Immature natural killer cell (primary cell): ENCODE measurements around the gene C16orf90. TPM values are rescaled to one million over a fixed set of nuclear protein-coding genes. Genes with fewer than 3 reads are reported as not detected.
A peak's percentile ranks its signal among the peaks of the same experiment; 100 is the strongest.

Experiments
- DNase-seq, 3 donors: peaks; one replicate each; pipeline ENCODE4 v3.0.0; 2022; ENCODE audit warnings: mixed read lengths in 1 of 3
- H3K27ac Mint-ChIP-seq, 6 donors: one replicate each; pipeline ENCODE4 v1.8.0; 2020; ENCODE audit warnings: mixed read lengths in 6 of 6, mild to moderate bottlenecking in 5 of 6, inconsistent platforms in 4 of 6, moderate library complexity in 3 of 6
- H3K27me3 Mint-ChIP-seq, 3 donors: one replicate each; pipeline ENCODE4 v1.8.0; 2020 to 2021; ENCODE audit warnings: low read depth in 3 of 3, mild to moderate bottlenecking in 3 of 3, mixed read lengths in 3 of 3, moderate library complexity in 3 of 3, inconsistent platforms in 1 of 3
- H3K36me3 Mint-ChIP-seq, 3 donors: one replicate each; pipeline ENCODE4 v1.8.0; 2020; ENCODE audit warnings: mixed read lengths in 3 of 3, inconsistent platforms in 2 of 3, mild to moderate bottlenecking in 2 of 3
- H3K4me1 Mint-ChIP-seq, 2 donors: one replicate each; pipeline ENCODE4 v1.8.0; 2020; ENCODE audit warnings: inconsistent platforms in 2 of 2, mild to moderate bottlenecking in 2 of 2, mixed read lengths in 2 of 2, moderate library complexity in 1 of 2
- H3K4me3 Mint-ChIP-seq, 5 donors: one replicate each; pipeline ENCODE4 v1.8.0; 2020; ENCODE audit warnings: mild to moderate bottlenecking in 5 of 5, mixed read lengths in 5 of 5, inconsistent platforms in 3 of 5, moderate library complexity in 3 of 5
- H3K9me3 Mint-ChIP-seq, 6 donors: one replicate each; pipeline ENCODE4 v1.8.0; 2020; ENCODE audit warnings: mild to moderate bottlenecking in 6 of 6, mixed read lengths in 6 of 6, inconsistent platforms in 4 of 6, moderate library complexity in 3 of 6
- polyA plus RNA-seq, 3 donors: library from polyadenylated mRNA; unstranded; fragments of 300-500 nt; fragmentation: Illumina TruSeq; gene quantifications; one replicate each; pipeline ENCODE4 v1.2.3, GENCODE V29; 2021

The C16orf90 gene
- polyA plus RNA-seq, 3 donors from 2014 or later: not detected

GRCh38 chr16:3460121-3460520 is 35.2 kb downstream of the C16orf90 start:
- H3K9me3 Mint-ChIP-seq: no peaks in the 10 kb centered on the region
- H3K27me3 Mint-ChIP-seq: peaks cover 0 to 8% (median 4%) of the 10 kb centered on the region in 3 donors
- DNase-seq: no peak
- H3K36me3 Mint-ChIP-seq: no peaks in the 10 kb centered on the region
- H3K27ac Mint-ChIP-seq: peak overlapping the region; percentile 65 to 97 (median 86)
- peaks cover 59 to 70% of the 10 kb centered on the region in 2 donors for H3K4me1 Mint-ChIP-seq
- H3K4me3 Mint-ChIP-seq: peak overlapping the region; percentile 4 to 94 (median 93)

- H3K27ac Mint-ChIP-seq: peak overlapping the region; percentile 65 to 97 (median 86)
- H3K9me3 Mint-ChIP-seq: no peaks in the 10 kb centered on the region
- peaks cover 1 to 8% (median 4%) of the 10 kb centered on the region in 3 donors for H3K27me3 Mint-ChIP-seq
- no peaks in the 10 kb centered on the region for H3K36me3 Mint-ChIP-seq
- peak in 1 of 3 donors; percentile 6 for DNase-seq
- H3K4me3 Mint-ChIP-seq: peak overlapping the region; percentile 90 to 94 (median 93)
- H3K4me1 Mint-ChIP-seq: peaks cover 56 to 67% of the 10 kb centered on the region in 2 donors
These were observed 35.7 kb downstream of the C16orf90 start for GRCh38 chr16:3459401-3460090.

- Mint-ChIP-seq H3K9me3 (no peaks in the 10 kb centered on the region), H3K4me1 (peaks cover 50 to 60% of the 10 kb centered on the region in 2 donors), H3K27ac (peak overlapping the region; percentile 65 to 97 (median 86)), H3K27me3 (peaks cover 4 to 8% (median 6%) of the 10 kb centered on the region in 3 donors), H3K36me3 (no peaks in the 10 kb centered on the region), H3K4me3 (peak overlapping the region; percentile 90 to 94 (median 93))
- DNase-seq: no peak
These were observed 36.4 kb downstream of the C16orf90 start for GRCh38 chr16:3458852-3459361.

GRCh38 chr16:3458278-3458851 is 36.9 kb downstream of the C16orf90 start:
- H3K4me3 Mint-ChIP-seq: peak overlapping the region; percentile 90 to 94 (median 93)
- peaks cover 4 to 8% (median 6%) of the 10 kb centered on the region in 3 donors for H3K27me3 Mint-ChIP-seq
- DNase-seq: peak in 1 of 3 donors; percentile 9
- no peaks in the 10 kb centered on the region for H3K36me3 Mint-ChIP-seq
- H3K9me3 Mint-ChIP-seq: no peaks in the 10 kb centered on the region
- H3K27ac Mint-ChIP-seq: peak overlapping the region; percentile 65 to 97 (median 86)
- peaks cover 48 to 56% of the 10 kb centered on the region in 2 donors for H3K4me1 Mint-ChIP-seq

GRCh38 chr16:3457434-3458252 is 37.6 kb downstream of the C16orf90 start:
- no peaks in the 10 kb centered on the region for H3K36me3 Mint-ChIP-seq
- H3K9me3 Mint-ChIP-seq: no peaks in the 10 kb centered on the region
- peaks cover 48 to 55% of the 10 kb centered on the region in 2 donors for H3K4me1 Mint-ChIP-seq
- peak overlapping the region; percentile 82 to 86 (median 85) for H3K4me3 Mint-ChIP-seq
- H3K27ac Mint-ChIP-seq: peak overlapping the region; percentile 82 to 95 (median 92)
- peak; percentile 92 to 94 (median 92) for DNase-seq
- H3K27me3 Mint-ChIP-seq: peaks cover 4 to 8% (median 6%) of the 10 kb centered on the region in 3 donors

GRCh38 chr16:3454631-3455147 is 40.6 kb downstream of the C16orf90 start:
- H3K4me3 Mint-ChIP-seq: peak overlapping the region in 2 of 5 donors; percentile 20 to 36
- H3K27ac Mint-ChIP-seq: peak overlapping the region in 1 of 6 donors; percentile 73
- H3K36me3 Mint-ChIP-seq: no peaks in the 10 kb centered on the region
- H3K9me3 Mint-ChIP-seq: no peaks in the 10 kb centered on the region
- no peak for DNase-seq
- peaks cover 23 to 27% of the 10 kb centered on the region in 2 donors for H3K4me1 Mint-ChIP-seq
- H3K27me3 Mint-ChIP-seq: peaks cover 4 to 8% (median 6%) of the 10 kb centered on the region in 3 donors

GRCh38 chr16:3454093-3454492 is 41.2 kb downstream of the C16orf90 start:
- Mint-ChIP-seq H3K9me3 (no peaks in the 10 kb centered on the region), H3K27me3 (peaks cover 4 to 8% (median 6%) of the 10 kb centered on the region in 3 donors), H3K27ac (no peak overlapping the region), H3K4me1 (peaks cover 17 to 21% of the 10 kb centered on the region in 2 donors), H3K4me3 (peak overlapping the region in 1 of 5 donors; percentile 14), H3K36me3 (no peaks in the 10 kb centered on the region)
- no peak for DNase-seq

GRCh38 chr16:3444032-3444388 is 51.3 kb downstream of the C16orf90 start:
- H3K27ac Mint-ChIP-seq: peak overlapping the region; percentile 93 to 98 (median 94)
- H3K36me3 Mint-ChIP-seq: peaks cover 13 to 25% (median 18%) of the 10 kb centered on the region in 3 donors
- DNase-seq: peak in 2 of 3 donors; percentile 31 to 45
- H3K4me3 Mint-ChIP-seq: peak overlapping the region; percentile 95 to 99 (median 97)
- peaks cover 0 to 11% (median 5%) of the 10 kb centered on the region in 6 donors for H3K9me3 Mint-ChIP-seq
- H3K4me1 Mint-ChIP-seq: peaks cover 28 to 33% of the 10 kb centered on the region in 2 donors
- H3K27me3 Mint-ChIP-seq: peaks cover 5 to 14% (median 6%) of the 10 kb centered on the region in 3 donors

Other genes starting within 250 kb of the C16orf90 start
- gene MEFV, start 238.9 kb downstream of the C16orf90 start, polyA plus RNA-seq: under 1 TPM in 2 of 3 donors, not detected in 1; 0.32 to 0.46 TPM
- gene ZNF263, start 212.0 kb downstream of the C16orf90 start, polyA plus RNA-seq: 10 to 100 TPM; 38.2 to 51.0 (median 42.9) TPM
- 1 to 10 TPM; 2.9 to 4.6 (median 3.9) TPM for gene TIGD7, start 190.1 kb downstream of the C16orf90 start, polyA plus RNA-seq
- 10 to 100 TPM; 10.8 to 24.9 (median 20.2) TPM for gene ZNF75A, start 190.0 kb downstream of the C16orf90 start, polyA plus RNA-seq
- gene OR2C1, start 139.6 kb downstream of the C16orf90 start, polyA plus RNA-seq: under 1 TPM in 1 of 3 donors, not detected in 2; 0.34 TPM
- 10 to 100 TPM in 1 of 3 donors, 1 to 10 TPM in 2; 7.9 to 16.1 (median 8.1) TPM for gene ZSCAN32, start 94.5 kb downstream of the C16orf90 start, polyA plus RNA-seq
- gene ZNF174, start 94.3 kb downstream of the C16orf90 start, polyA plus RNA-seq: 10 to 100 TPM in 1 of 3 donors, 1 to 10 TPM in 2; 4.7 to 19.4 (median 8.5) TPM
- 1 to 10 TPM in 2 of 3 donors, under 1 TPM in 1; 0.37 to 1.7 (median 1.2) TPM for gene ZNF597, start 52.0 kb downstream of the C16orf90 start, polyA plus RNA-seq
- 10 to 100 TPM; 19.1 to 64.9 (median 26.2) TPM for gene NAA60, start 51.8 kb downstream of the C16orf90 start, polyA plus RNA-seq
- gene CLUAP1, start 5.5 kb upstream of the C16orf90 start, polyA plus RNA-seq: 10 to 100 TPM in 2 of 3 donors, 1 to 10 TPM in 1; 4.7 to 16.6 (median 10.3) TPM
- gene NLRC3, start 81.9 kb upstream of the C16orf90 start, polyA plus RNA-seq: 10 to 100 TPM; 18.3 to 68.0 (median 24.9) TPM
- 1 to 10 TPM in 1 of 3 donors, under 1 TPM in 1, not detected in 1; 0.43 to 1.8 TPM for gene SLX4, start 116.1 kb upstream of the C16orf90 start, polyA plus RNA-seq
- 1 to 10 TPM in 2 of 3 donors, under 1 TPM in 1; 0.60 to 9.0 (median 3.5) TPM for gene DNASE1, start 159.2 kb upstream of the C16orf90 start, polyA plus RNA-seq
- gene TRAP1, start 222.0 kb upstream of the C16orf90 start, polyA plus RNA-seq: 10 to 100 TPM; 30.1 to 32.1 (median 30.7) TPM